OCI-LY1 (cell line): ENCODE measurements around the gene OSBPL5.

Source experiments
- H2AFZ ChIP-seq: fragments of 200-600 bp; sonication (generic), shearing (Covaris generic); 2 replicates; pipeline ENCODE4 v1.6.0; 2014; ENCODE audit warnings: antibody characterized with exemption, mild to moderate bottlenecking, low read length
- H3F3A ChIP-seq: fragments of 200-600 bp; sonication (generic), shearing (Covaris generic); 2 replicates; pipeline ENCODE4 v1.6.0; 2014; ENCODE audit warnings: mild to moderate bottlenecking, antibody characterized with exemption, low read length, moderate library complexity; ENCODE audit not compliant: insufficient read depth
- H3K27ac ChIP-seq: fragments of 200-600 bp; sonication (generic); 2 replicates; pipeline ENCODE4 v1.5.1; 2014; ENCODE audit warnings: low read length, mixed run types, mild to moderate bottlenecking, low read depth; ENCODE audit not compliant: poor library complexity, severe bottlenecking
- H3K27me3 ChIP-seq: fragments of 200-600 bp; sonication (generic); 2 replicates; pipeline ENCODE4 v1.6.0; 2014; ENCODE audit warnings: antibody characterized with exemption, mild to moderate bottlenecking, low read length, moderate library complexity; ENCODE audit not compliant: insufficient read depth
- H3K36me3 ChIP-seq: fragments of 200-600 bp; sonication (generic); 2 replicates; pipeline ENCODE4 v1.6.1; 2014; ENCODE audit warnings: mild to moderate bottlenecking, antibody characterized with exemption, low read length, moderate library complexity, mixed read lengths; ENCODE audit not compliant: insufficient read depth
- H3K4me1 ChIP-seq: fragments of 200-600 bp; sonication (generic); 2 replicates; pipeline ENCODE4 v1.5.1; 2014; ENCODE audit warnings: mild to moderate bottlenecking, low read length, moderate library complexity; ENCODE audit not compliant: insufficient read depth, severe bottlenecking
- H3K4me2 ChIP-seq: fragments of 200-600 bp; sonication (generic), shearing (Covaris generic); 2 replicates; pipeline ENCODE4 v1.6.1; 2014; ENCODE audit warnings: low read length
- H3K4me3 ChIP-seq: fragments of 200-600 bp; sonication (generic); 2 replicates; pipeline ENCODE4 v1.5.1; 2014; ENCODE audit warnings: low read length, low read depth, mild to moderate bottlenecking, mixed read lengths; ENCODE audit not compliant: poor library complexity, severe bottlenecking
- H3K79me2 ChIP-seq: fragments of 200-600 bp; shearing (Covaris generic); 2 replicates; pipeline ENCODE4 v1.6.1; 2016; ENCODE audit warnings: mixed run types, low read length, mixed read lengths; ENCODE audit not compliant: insufficient read depth
- H3K9ac ChIP-seq: fragments of 200-600 bp; sonication (generic), shearing (Covaris generic); 2 replicates; pipeline ENCODE4 v1.6.1; 2014; ENCODE audit warnings: mild to moderate bottlenecking, low read length, mixed read lengths
- H3K9me2 ChIP-seq: fragments of 200-600 bp; sonication (generic), shearing (Covaris generic); 2 replicates; pipeline ENCODE4 v1.6.1; 2014; ENCODE audit warnings: low read depth, mild to moderate bottlenecking, low read length, mixed read lengths
- H3K9me3 ChIP-seq: fragments of 200-600 bp; shearing (Covaris generic); 2 replicates; pipeline ENCODE4 v1.6.1; 2014; ENCODE audit warnings: low read length, mixed read lengths
- H4K20me1 ChIP-seq: fragments of 200-600 bp; sonication (generic), shearing (Covaris generic); 2 replicates; pipeline ENCODE4 v1.6.0; 2016; ENCODE audit warnings: mild to moderate bottlenecking, low read length; ENCODE audit not compliant: insufficient read depth
- EZH2 ChIP-seq: fragments of 200-600 bp; sonication (generic), shearing (Covaris generic); IDR thresholded peaks from 2 replicates; pipeline ENCODE4 v1.8.0; 2017; ENCODE audit warnings: borderline replicate concordance, mixed run types, mild to moderate bottlenecking, antibody characterized with exemption, low read length, moderate library complexity, mixed read lengths
- TF ChIP-seq, protein P1 (sequence below): fragments of 200-600 bp; sonication (generic), shearing (Covaris generic); IDR thresholded peaks from 2 replicates; pipeline ENCODE4 v1.5.1; 2017; ENCODE audit warnings: mild to moderate bottlenecking, antibody characterized with exemption, low read length, moderate library complexity, mixed read lengths

The OSBPL5 gene

GRCh38 chr11:3040881-3041280 is 124.2 kb downstream of the OSBPL5 start:
- Histone ChIP-seq H3K27me3 (no peaks in the 10 kb centered on the region), H3K9ac (no peak overlapping the region), H3K9me3 (no peaks in the 10 kb centered on the region), H3K79me2 (no peaks in the 10 kb centered on the region), H3K36me3 (peaks cover 51% of the 10 kb centered on the region), H2AFZ (no peak overlapping the region), H3K4me3 (no peak overlapping the region), H4K20me1 (no peaks in the 10 kb centered on the region), H3K4me2 (no peak overlapping the region), H3K27ac (no peak overlapping the region), H3K4me1 (peaks cover 19% of the 10 kb centered on the region), H3K9me2 (no peaks in the 10 kb centered on the region), H3F3A (no peaks in the 10 kb centered on the region)
- TF ChIP-seq, protein P1, sequence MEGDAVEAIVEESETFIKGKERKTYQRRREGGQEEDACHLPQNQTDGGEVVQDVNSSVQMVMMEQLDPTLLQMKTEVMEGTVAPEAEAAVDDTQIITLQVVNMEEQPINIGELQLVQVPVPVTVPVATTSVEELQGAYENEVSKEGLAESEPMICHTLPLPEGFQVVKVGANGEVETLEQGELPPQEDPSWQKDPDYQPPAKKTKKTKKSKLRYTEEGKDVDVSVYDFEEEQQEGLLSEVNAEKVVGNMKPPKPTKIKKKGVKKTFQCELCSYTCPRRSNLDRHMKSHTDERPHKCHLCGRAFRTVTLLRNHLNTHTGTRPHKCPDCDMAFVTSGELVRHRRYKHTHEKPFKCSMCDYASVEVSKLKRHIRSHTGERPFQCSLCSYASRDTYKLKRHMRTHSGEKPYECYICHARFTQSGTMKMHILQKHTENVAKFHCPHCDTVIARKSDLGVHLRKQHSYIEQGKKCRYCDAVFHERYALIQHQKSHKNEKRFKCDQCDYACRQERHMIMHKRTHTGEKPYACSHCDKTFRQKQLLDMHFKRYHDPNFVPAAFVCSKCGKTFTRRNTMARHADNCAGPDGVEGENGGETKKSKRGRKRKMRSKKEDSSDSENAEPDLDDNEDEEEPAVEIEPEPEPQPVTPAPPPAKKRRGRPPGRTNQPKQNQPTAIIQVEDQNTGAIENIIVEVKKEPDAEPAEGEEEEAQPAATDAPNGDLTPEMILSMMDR = no peak
- no peak for TF ChIP-seq EZH2

DNA sequence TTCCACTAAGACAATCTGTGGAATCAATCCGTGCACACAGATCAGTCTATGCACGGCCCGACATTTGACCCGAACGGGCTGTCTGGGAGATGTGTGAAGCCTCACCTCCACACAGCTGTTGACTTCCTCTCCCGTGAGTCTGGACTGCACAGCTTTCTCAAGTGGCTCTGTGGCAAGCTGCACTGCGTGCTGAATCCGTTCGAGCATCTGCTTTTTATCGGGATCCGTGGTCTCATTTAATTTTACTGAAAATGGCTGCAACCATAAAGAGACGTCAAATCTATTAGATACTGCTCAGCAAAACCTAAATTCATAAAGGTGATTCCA is 127.2 kb downstream of the OSBPL5 start:
- Histone ChIP-seq H3K4me2 (no peak overlapping the region), H3K9ac (no peak overlapping the region), H2AFZ (no peak overlapping the region), H3K9me3 (no peaks in the 10 kb centered on the region), H3K9me2 (no peaks in the 10 kb centered on the region), H3F3A (no peaks in the 10 kb centered on the region), H4K20me1 (no peaks in the 10 kb centered on the region), H3K4me3 (no peak overlapping the region), H3K36me3 (peaks cover 62% of the 10 kb centered on the region), H3K79me2 (no peaks in the 10 kb centered on the region), H3K4me1 (peaks cover 26% of the 10 kb centered on the region), H3K27ac (no peak overlapping the region), H3K27me3 (no peaks in the 10 kb centered on the region)
- TF ChIP-seq, protein P1 = no peak
- no peak for TF ChIP-seq EZH2
